ENCODE data around the gene NF2.

Gene NF2

GRCh38 chr22:29720811-29721323 is 117.4 kb downstream of the NF2 start:
- Histone ChIP-seq H3K27ac (ENCODE audit: low read depth, low read length) (no peak overlapping the region), H3K79me2 (ENCODE audit: insufficient read depth, low read length) (no peaks in the 10 kb centered on the region), H3K36me3 (ENCODE audit: low read length) (no peaks in the 10 kb centered on the region), H3K9ac (ENCODE audit: low read length) (no peak overlapping the region), H2AFZ (ENCODE audit: low read depth, low read length, severe bottlenecking) (no peak overlapping the region), H3F3A (ENCODE audit: insufficient read depth) (no peaks in the 10 kb centered on the region), H3K27me3 (ENCODE audit: low read length) (no peaks in the 10 kb centered on the region), H3K4me2 (ENCODE audit: low read depth, low read length, poor library complexity, severe bottlenecking) (no peak overlapping the region), H3K9me2 (replicated peaks; ENCODE audit: insufficient read depth, low read length) (no peaks in the 10 kb centered on the region), H3K9me3 (ENCODE audit: insufficient read depth, low read length) (no peaks in the 10 kb centered on the region), H4K20me1 (ENCODE audit: low read depth, low read length) (no peaks in the 10 kb centered on the region), H3K4me3 (ENCODE audit: insufficient read depth, low read length, poor library complexity, severe bottlenecking) (no peak overlapping the region)
- TF ChIP-seq, protein P1, sequence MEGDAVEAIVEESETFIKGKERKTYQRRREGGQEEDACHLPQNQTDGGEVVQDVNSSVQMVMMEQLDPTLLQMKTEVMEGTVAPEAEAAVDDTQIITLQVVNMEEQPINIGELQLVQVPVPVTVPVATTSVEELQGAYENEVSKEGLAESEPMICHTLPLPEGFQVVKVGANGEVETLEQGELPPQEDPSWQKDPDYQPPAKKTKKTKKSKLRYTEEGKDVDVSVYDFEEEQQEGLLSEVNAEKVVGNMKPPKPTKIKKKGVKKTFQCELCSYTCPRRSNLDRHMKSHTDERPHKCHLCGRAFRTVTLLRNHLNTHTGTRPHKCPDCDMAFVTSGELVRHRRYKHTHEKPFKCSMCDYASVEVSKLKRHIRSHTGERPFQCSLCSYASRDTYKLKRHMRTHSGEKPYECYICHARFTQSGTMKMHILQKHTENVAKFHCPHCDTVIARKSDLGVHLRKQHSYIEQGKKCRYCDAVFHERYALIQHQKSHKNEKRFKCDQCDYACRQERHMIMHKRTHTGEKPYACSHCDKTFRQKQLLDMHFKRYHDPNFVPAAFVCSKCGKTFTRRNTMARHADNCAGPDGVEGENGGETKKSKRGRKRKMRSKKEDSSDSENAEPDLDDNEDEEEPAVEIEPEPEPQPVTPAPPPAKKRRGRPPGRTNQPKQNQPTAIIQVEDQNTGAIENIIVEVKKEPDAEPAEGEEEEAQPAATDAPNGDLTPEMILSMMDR (IDR thresholded peaks at IDR 0.05; ENCODE audit: insufficient read depth, low read length, poor library complexity, severe bottlenecking): no peak
- TF ChIP-seq EZH2phosphoT487 (conservative IDR thresholded peaks at IDR 0.05; ENCODE audit: low read length): no peak

DNA sequence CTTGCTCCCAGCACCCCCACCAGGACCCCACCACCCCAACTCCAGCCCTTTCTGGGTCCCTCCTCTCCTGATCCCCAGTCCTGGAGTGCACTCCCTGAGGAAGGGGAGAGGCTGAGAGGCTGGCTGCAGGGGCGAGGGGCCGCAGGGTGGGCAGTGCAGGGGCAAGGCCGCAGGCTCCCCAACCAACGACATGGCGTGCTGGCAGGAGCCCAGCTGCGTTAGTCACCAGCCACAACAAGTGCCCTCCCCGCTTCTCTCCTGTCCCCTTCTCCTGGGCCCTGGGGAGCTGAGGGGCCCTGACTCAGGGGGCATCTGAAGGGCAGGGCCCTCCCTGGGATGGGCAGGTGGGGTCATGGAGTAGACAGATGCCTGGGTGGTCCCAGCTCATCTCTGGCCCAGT is 118.7 kb downstream of the NF2 start:
- no peak for TF ChIP-seq EZH2phosphoT487 (conservative IDR thresholded peaks at IDR 0.05; ENCODE audit: low read length)
- H3K27me3 ChIP-seq (ENCODE audit: low read length): no peaks in the 10 kb centered on the region

DNA sequence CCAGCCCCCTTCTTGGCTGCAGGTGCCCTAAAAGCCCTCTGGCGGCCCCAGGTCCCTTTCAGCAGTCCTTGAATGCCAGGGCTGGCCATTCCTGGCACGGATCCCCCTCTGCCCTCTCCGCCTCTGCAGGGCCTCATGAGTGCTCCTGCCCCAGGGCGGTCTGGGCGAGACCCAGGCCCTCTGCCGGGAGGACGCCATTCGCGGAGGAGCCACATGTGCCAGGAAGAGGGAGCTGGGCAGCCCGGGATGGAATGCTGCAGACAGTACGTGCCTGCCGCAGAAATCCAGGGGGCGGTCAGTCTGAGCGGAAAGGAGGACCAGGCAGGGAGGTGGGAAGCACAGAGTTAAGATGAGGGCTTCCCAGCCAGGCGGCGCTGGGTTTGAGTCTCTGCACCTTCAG is 119.2 kb downstream of the NF2 start:
- H2AFZ ChIP-seq (ENCODE audit: low read depth, low read length, severe bottlenecking): no peak overlapping the region
- H3K36me3 ChIP-seq (ENCODE audit: low read length): no peaks in the 10 kb centered on the region
- TF ChIP-seq, protein P1 (IDR thresholded peaks at IDR 0.05; ENCODE audit: insufficient read depth, low read length, poor library complexity, severe bottlenecking): no peak
- no peaks in the 10 kb centered on the region for H4K20me1 ChIP-seq (ENCODE audit: low read depth, low read length)
- H3F3A ChIP-seq (ENCODE audit: insufficient read depth): no peaks in the 10 kb centered on the region
- no peaks in the 10 kb centered on the region for H3K9me2 ChIP-seq (replicated peaks; ENCODE audit: insufficient read depth, low read length)
- no peak overlapping the region for H3K9ac ChIP-seq (ENCODE audit: low read length)
- no peak overlapping the region for H3K4me3 ChIP-seq (ENCODE audit: insufficient read depth, low read length, poor library complexity, severe bottlenecking)
- no peaks in the 10 kb centered on the region for H3K79me2 ChIP-seq (ENCODE audit: insufficient read depth, low read length)
- no peak overlapping the region for H3K4me2 ChIP-seq (ENCODE audit: low read depth, low read length, poor library complexity, severe bottlenecking)
- H3K27ac ChIP-seq (ENCODE audit: low read depth, low read length): no peak overlapping the region
- no peaks in the 10 kb centered on the region for H3K27me3 ChIP-seq (ENCODE audit: low read length)
- H3K9me3 ChIP-seq (ENCODE audit: insufficient read depth, low read length): no peaks in the 10 kb centered on the region

More for the DNA sequence above, 118.7 kb downstream of the NF2 start:
- H3K27ac ChIP-seq (ENCODE audit: low read depth, low read length): no peak overlapping the region
- H3K9ac ChIP-seq (ENCODE audit: low read length): no peak overlapping the region
- no peaks in the 10 kb centered on the region for H4K20me1 ChIP-seq (ENCODE audit: low read depth, low read length)
- no peaks in the 10 kb centered on the region for H3K36me3 ChIP-seq (ENCODE audit: low read length)
- H3K4me2 ChIP-seq (ENCODE audit: low read depth, low read length, poor library complexity, severe bottlenecking): no peak overlapping the region
- H3K9me2 ChIP-seq (replicated peaks; ENCODE audit: insufficient read depth, low read length): no peaks in the 10 kb centered on the region
- no peaks in the 10 kb centered on the region for H3F3A ChIP-seq (ENCODE audit: insufficient read depth)
- H3K79me2 ChIP-seq (ENCODE audit: insufficient read depth, low read length): no peaks in the 10 kb centered on the region
- no peaks in the 10 kb centered on the region for H3K9me3 ChIP-seq (ENCODE audit: insufficient read depth, low read length)
- H2AFZ ChIP-seq (ENCODE audit: low read depth, low read length, severe bottlenecking): no peak overlapping the region
- H3K4me3 ChIP-seq (ENCODE audit: insufficient read depth, low read length, poor library complexity, severe bottlenecking): no peak overlapping the region

DNA sequence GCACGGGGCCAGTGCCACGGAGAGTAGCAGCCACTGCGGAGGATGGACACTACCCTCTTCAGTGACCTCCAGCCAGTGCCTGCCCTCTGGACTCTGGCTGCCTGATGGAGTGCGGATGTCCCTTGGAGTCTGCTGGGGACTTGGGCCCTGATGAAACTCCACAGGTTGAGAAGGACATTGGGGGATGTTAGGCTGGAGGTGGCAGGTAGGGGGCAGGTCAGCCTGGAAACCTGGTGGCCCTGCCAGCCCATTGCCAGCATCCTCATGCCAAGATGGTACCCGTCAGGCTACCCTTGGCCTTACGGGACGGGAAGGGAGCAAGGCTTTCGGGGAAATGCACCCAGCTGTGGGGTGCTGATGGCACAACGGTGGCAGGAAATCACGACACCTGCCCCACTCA is 120.3 kb downstream of the NF2 start:
- Histone ChIP-seq H3K9me3 (ENCODE audit: insufficient read depth, low read length) (no peaks in the 10 kb centered on the region), H3K4me3 (ENCODE audit: insufficient read depth, low read length, poor library complexity, severe bottlenecking) (no peak overlapping the region), H3K27me3 (ENCODE audit: low read length) (no peaks in the 10 kb centered on the region), H3K4me2 (ENCODE audit: low read depth, low read length, poor library complexity, severe bottlenecking) (no peak overlapping the region), H3K9ac (ENCODE audit: low read length) (no peak overlapping the region), H4K20me1 (ENCODE audit: low read depth, low read length) (no peaks in the 10 kb centered on the region), H3F3A (ENCODE audit: insufficient read depth) (no peaks in the 10 kb centered on the region), H2AFZ (ENCODE audit: low read depth, low read length, severe bottlenecking) (no peak overlapping the region), H3K9me2 (replicated peaks; ENCODE audit: insufficient read depth, low read length) (no peaks in the 10 kb centered on the region), H3K27ac (ENCODE audit: low read depth, low read length) (no peak overlapping the region), H3K36me3 (ENCODE audit: low read length) (no peaks in the 10 kb centered on the region), H3K79me2 (ENCODE audit: insufficient read depth, low read length) (no peaks in the 10 kb centered on the region)
- TF ChIP-seq, protein P1 (IDR thresholded peaks at IDR 0.05; ENCODE audit: insufficient read depth, low read length, poor library complexity, severe bottlenecking): no peak
- TF ChIP-seq EZH2phosphoT487 (conservative IDR thresholded peaks at IDR 0.05; ENCODE audit: low read length): no peak
